NCI-H146 treated with DMSO at 0.1 percent for 48 hours (cell line): ENCODE data around the gene PCP2.

Source experiments
- DNase-seq: peaks from one replicate; lab custom pipeline; 2025; ENCODE audit not compliant: unreplicated experiment; lab: John Stamatoyannopoulos, UW

The PCP2 gene

GRCh38 chr19:7633698-7634097 lies at the start of gene PCP2:
PCP2 (minus strand) TSS chr19:7633719; CDS start chr19:7633457, 262 bp downstream.
- DNase-seq: peak; percentile 27

GRCh38 chr19:7682175-7682855 lies 48.8 kb upstream of the PCP2 start:
- DNase-seq: no peak

GRCh38 chr19:7681340-7682174 lies 48.0 kb upstream of the PCP2 start:
- no peak for DNase-seq

- DNase-seq: no peak
These were observed 47.3 kb upstream of the PCP2 start, which contains the start of gene TRAPPC5 for GRCh38 chr19:7680606-7681339. TRAPPC5 (plus strand) TSS chr19:7680833; CDS start chr19:7682254, 1,421 bp downstream.

- DNase-seq: no peak
These were observed 46.5 kb upstream of the PCP2 start for GRCh38 chr19:7679771-7680605.

- DNase-seq: no peak
These were observed 45.6 kb upstream of the PCP2 start for GRCh38 chr19:7678971-7679751.

- DNase-seq: no peak
These were observed 44.3 kb upstream of the PCP2 start for GRCh38 chr19:7677669-7678311.

GRCh38 chr19:7676854-7677253 lies 43.3 kb upstream of the PCP2 start, which contains the start of gene MCEMP1:
MCEMP1 (plus strand) TSS chr19:7677090; CDS start chr19:7677121, 31 bp downstream.
- no peak for DNase-seq

- no peak for DNase-seq
These were observed 42.9 kb upstream of the PCP2 start for GRCh38 chr19:7676376-7676775.

- peak; percentile 21 for DNase-seq
These were observed 40.8 kb upstream of the PCP2 start for GRCh38 chr19:7674010-7675005.

GRCh38 chr19:7672522-7672921 lies 39.0 kb upstream of the PCP2 start:
- no peak for DNase-seq

- DNase-seq: no peak
These were observed 37.3 kb upstream of the PCP2 start for GRCh38 chr19:7670790-7671189.

- DNase-seq: no peak
These were observed 36.7 kb upstream of the PCP2 start for GRCh38 chr19:7670150-7670783.

- DNase-seq: no peak
These were observed 36.1 kb upstream of the PCP2 start for GRCh38 chr19:7669641-7670040.

- DNase-seq: no peak
These were observed 35.3 kb upstream of the PCP2 start, which contains the start of gene RETN for GRCh38 chr19:7668842-7669241. RETN (plus strand) TSS chr19:7669049; CDS start chr19:7669327, 278 bp downstream.

- DNase-seq: no peak
These were observed 31.6 kb upstream of the PCP2 start for GRCh38 chr19:7665076-7665475.

- DNase-seq: no peak
These were observed 30.2 kb upstream of the PCP2 start for GRCh38 chr19:7663706-7664105.
